ENCODE data around the gene ADSS1. TPM values are rescaled to one million over a fixed set of nuclear protein-coding genes. Genes with fewer than 3 reads are reported as not detected.
A peak's percentile ranks its signal among the peaks of the same experiment; 100 is the strongest.

The ADSS1 gene
- total RNA-seq, 2 experiments from 2014 or later: 0.98 to 1.2 TPM

GRCh38 chr14:104717646-104718045 is 6.4 kb upstream of the ADSS1 start:
- Mint-ChIP-seq H3K27me3 (no peaks in the 10 kb centered on the region), H3K36me3 (ENCODE audit: low read depth) (peaks cover 17% of the 10 kb centered on the region), H3K4me3 (no peak overlapping the region), H3K27ac (no peak overlapping the region), H3K9me3 (no peaks in the 10 kb centered on the region), H3K4me1 (peaks cover 2% of the 10 kb centered on the region)
- DNase-seq: no peak
- POLR2A ChIA-PET: no interaction called here
- CTCF ChIA-PET: no interaction called here

GRCh38 chr14:104718147-104718546 is 5.9 kb upstream of the ADSS1 start:
- H3K27me3 Mint-ChIP-seq: no peaks in the 10 kb centered on the region
- H3K4me1 Mint-ChIP-seq: peaks cover 2% of the 10 kb centered on the region
- H3K27ac Mint-ChIP-seq: no peak overlapping the region
- POLR2A ChIA-PET: no interaction called here
- no peaks in the 10 kb centered on the region for H3K9me3 Mint-ChIP-seq
- H3K36me3 Mint-ChIP-seq (ENCODE audit: low read depth): peaks cover 17% of the 10 kb centered on the region
- CTCF ChIA-PET: no interaction called here
- no peak for DNase-seq
- H3K4me3 Mint-ChIP-seq: no peak overlapping the region

- POLR2A ChIA-PET: no interaction called here
- CTCF ChIA-PET: no interaction called here
- H3K4me1 Mint-ChIP-seq: peaks cover 2% of the 10 kb centered on the region
- no peaks in the 10 kb centered on the region for H3K9me3 Mint-ChIP-seq
- no peak for DNase-seq
- H3K36me3 Mint-ChIP-seq (ENCODE audit: low read depth): peaks cover 17% of the 10 kb centered on the region
- no peak overlapping the region for H3K4me3 Mint-ChIP-seq
- H3K27ac Mint-ChIP-seq: no peak overlapping the region
- H3K27me3 Mint-ChIP-seq: no peaks in the 10 kb centered on the region
Measured at GRCh38 chr14:104718871-104719270, 5.2 kb upstream of the ADSS1 start.

GRCh38 chr14:104719343-104719742 is 4.7 kb upstream of the ADSS1 start:
- Mint-ChIP-seq H3K27ac (no peak overlapping the region), H3K27me3 (no peaks in the 10 kb centered on the region), H3K9me3 (no peaks in the 10 kb centered on the region), H3K4me1 (peaks cover 2% of the 10 kb centered on the region), H3K4me3 (no peak overlapping the region), H3K36me3 (ENCODE audit: low read depth) (peaks cover 17% of the 10 kb centered on the region)
- POLR2A ChIA-PET: no interaction called here
- no peak for DNase-seq
- CTCF ChIA-PET: no interaction called here

- ChIA-PET POLR2A (interaction anchor here (0.9 to 5.0 kb wide), 3 partner anchors 12 to 31 kb away, joined by 3 to 29 read pairs (median 4); partner anchors contain the start of gene SIVA1), CTCF (interaction anchor here (0.7 to 1.1 kb wide), 2 partner anchors 31 to 45 kb away, joined by 4 read pairs; no protein-coding TSS in a partner anchor)
- H3K9me3 Mint-ChIP-seq: no peaks in the 10 kb centered on the region
- no peak for DNase-seq
- H3K36me3 Mint-ChIP-seq (ENCODE audit: low read depth): peaks cover 12% of the 10 kb centered on the region
- H3K27ac Mint-ChIP-seq: no peak overlapping the region
- H3K27me3 Mint-ChIP-seq: no peaks in the 10 kb centered on the region
- H3K4me3 Mint-ChIP-seq: no peak overlapping the region
- H3K4me1 Mint-ChIP-seq: peaks cover 2% of the 10 kb centered on the region
Measured at GRCh38 chr14:104721505-104722431, 2.3 kb upstream of the ADSS1 start.

- POLR2A ChIA-PET: interaction anchor here (1.0 to 5.0 kb wide), 2 partner anchors 22 to 29 kb away, joined by 3 to 29 read pairs; partner anchors contain the start of gene SIVA1
- H3K4me3 Mint-ChIP-seq: no peak overlapping the region
- no peaks in the 10 kb centered on the region for H3K27me3 Mint-ChIP-seq
- no peaks in the 10 kb centered on the region for H3K9me3 Mint-ChIP-seq
- H3K27ac Mint-ChIP-seq: no peak overlapping the region
- no peak for DNase-seq
- no peaks in the 10 kb centered on the region for H3K4me1 Mint-ChIP-seq
- CTCF ChIA-PET: interaction anchor here (1.1 to 3.4 kb wide), 3 partner anchors 29 kb away, joined by 3 to 12 read pairs (median 4); partner anchors contain the start of gene SIVA1
- peaks cover 7% of the 10 kb centered on the region for H3K36me3 Mint-ChIP-seq (ENCODE audit: low read depth)
Measured at GRCh38 chr14:104722938-104723650, 935 bp upstream of the ADSS1 start.

GRCh38 chr14:104724407-104724980 is 465 bp downstream of the ADSS1 start:
- DNase-seq: peak; percentile 26
- Mint-ChIP-seq H3K36me3 (ENCODE audit: low read depth) (peaks cover 6% of the 10 kb centered on the region), H3K4me1 (no peaks in the 10 kb centered on the region), H3K4me3 (peak overlapping the region; percentile 37), H3K27ac (no peak overlapping the region), H3K9me3 (no peaks in the 10 kb centered on the region), H3K27me3 (no peaks in the 10 kb centered on the region)
- ChIA-PET CTCF (interaction anchor here (3.4 kb wide), 1 partner anchor 28 kb away, joined by 12 read pairs; the partner anchor contains the start of gene SIVA1), POLR2A (interaction anchor here (0.8 to 5.0 kb wide), 2 partner anchors 28 to 35 kb away, joined by 3 to 29 read pairs; partner anchors contain the start of genes INF2 and SIVA1)

GRCh38 chr14:104724981-104725771 is 1.1 kb downstream of the ADSS1 start:
- Mint-ChIP-seq H3K9me3 (no peaks in the 10 kb centered on the region), H3K27ac (no peak overlapping the region), H3K4me1 (no peaks in the 10 kb centered on the region), H3K4me3 (peak overlapping the region; percentile 46), H3K27me3 (no peaks in the 10 kb centered on the region), H3K36me3 (ENCODE audit: low read depth) (no peaks in the 10 kb centered on the region)
- CTCF ChIA-PET: interaction anchor here (3.4 kb wide), 1 partner anchor 27 kb away, joined by 12 read pairs; the partner anchor contains the start of gene SIVA1
- no peak for DNase-seq
- POLR2A ChIA-PET: interaction anchor here (0.7 to 5.0 kb wide), 3 partner anchors 16 to 35 kb away, joined by 3 to 29 read pairs (median 3); partner anchors contain the start of genes INF2 and SIVA1

- ChIA-PET POLR2A (interaction anchor here (0.7 to 5.0 kb wide), 2 partner anchors 17 to 26 kb away, joined by 3 to 29 read pairs; partner anchors contain the start of gene SIVA1), CTCF (interaction anchor here (3.4 kb wide), 1 partner anchor 26 kb away, joined by 12 read pairs; the partner anchor contains the start of gene SIVA1)
- H3K4me3 Mint-ChIP-seq: no peak overlapping the region
Measured at GRCh38 chr14:104725772-104726548, 1.9 kb downstream of the ADSS1 start.

GRCh38 chr14:104726600-104727451 is 2.8 kb downstream of the ADSS1 start:
- Mint-ChIP-seq H3K9me3 (no peaks in the 10 kb centered on the region), H3K4me1 (no peaks in the 10 kb centered on the region), H3K27ac (no peak overlapping the region), H3K36me3 (ENCODE audit: low read depth) (no peaks in the 10 kb centered on the region), H3K27me3 (no peaks in the 10 kb centered on the region), H3K4me3 (no peak overlapping the region)
- no peak for DNase-seq
- ChIA-PET POLR2A (interaction anchor here (5.0 kb wide), 1 partner anchor 25 kb away, joined by 29 read pairs; the partner anchor contains the start of gene SIVA1), CTCF (interaction anchor here (3.4 kb wide), 1 partner anchor 26 kb away, joined by 12 read pairs; the partner anchor contains the start of gene SIVA1)

More at GRCh38 chr14:104725772-104726548, 1.9 kb downstream of the ADSS1 start:
- DNase-seq: no peak
- H3K36me3 Mint-ChIP-seq (ENCODE audit: low read depth): no peaks in the 10 kb centered on the region
- no peaks in the 10 kb centered on the region for H3K27me3 Mint-ChIP-seq
- H3K27ac Mint-ChIP-seq: no peak overlapping the region
- no peaks in the 10 kb centered on the region for H3K4me1 Mint-ChIP-seq
- H3K9me3 Mint-ChIP-seq: no peaks in the 10 kb centered on the region

- Mint-ChIP-seq H3K27me3 (no peaks in the 10 kb centered on the region), H3K36me3 (ENCODE audit: low read depth) (no peaks in the 10 kb centered on the region), H3K9me3 (no peaks in the 10 kb centered on the region), H3K4me1 (no peaks in the 10 kb centered on the region), H3K27ac (no peak overlapping the region), H3K4me3 (no peak overlapping the region)
- ChIA-PET CTCF (no interaction called here), POLR2A (no interaction called here)
- DNase-seq: no peak
Measured at GRCh38 chr14:104728631-104729030, 4.6 kb downstream of the ADSS1 start.

Data from activated CD4-positive, alpha-beta memory T cell treated with anti-CD3 and anti-CD28 coated beads, Interleukin-2, amount 10 ng/mL, durations not matched to agents 7 days and 5 days (primary cell).